GM23338 (cell line): ENCODE measurements around the gene TMEM178A. TPM values are rescaled to one million over a fixed set of nuclear protein-coding genes. Genes with fewer than 3 reads are reported as not detected.

ENCODE experiments used
- ATAC-seq: fragments of 200-7000 bp; cut with Tn5 transposase; 3 replicates; pipeline ENCODE4 v1.9.1; 2020
- DNase-seq: peaks from one replicate; pipeline ENCODE4 v3.0.0-alpha.2; 2015; ENCODE audit warnings: low spot score
- H2AFZ ChIP-seq: fragments of 200-600 bp; sonication (generic); 2 replicates; pipeline ENCODE4 v1.8.0; 2016; ENCODE audit warnings: antibody characterized with exemption, mild to moderate bottlenecking, moderate library complexity
- H3F3A ChIP-seq: fragments of 200-600 bp; sonication (generic); replicated peaks from 2 replicates; pipeline ENCODE4 v1.8.0; 2017; ENCODE audit warnings: antibody characterized with exemption, mixed run types, low read depth
- H3K27ac ChIP-seq: fragments of 200-600 bp; sonication (generic); 2 replicates; pipeline ENCODE4 v1.6.1; 2016; ENCODE audit warnings: low read depth
- H3K27me3 ChIP-seq: fragments of 200-600 bp; sonication (generic); 2 replicates; pipeline ENCODE4 v1.8.0; 2016; ENCODE audit warnings: mild to moderate bottlenecking, mixed run types, moderate library complexity; ENCODE audit not compliant: insufficient read depth
- H3K36me3 ChIP-seq: fragments of 200-600 bp; sonication (generic); 2 replicates; pipeline ENCODE4 v1.8.0; 2016; ENCODE audit warnings: mild to moderate bottlenecking; ENCODE audit not compliant: insufficient read depth
- H3K4me1 ChIP-seq: fragments of 200-600 bp; sonication (generic); 2 replicates; pipeline ENCODE4 v1.8.0; 2016; ENCODE audit warnings: mild to moderate bottlenecking, moderate library complexity; ENCODE audit not compliant: insufficient read depth
- H3K4me2 ChIP-seq: fragments of 200-600 bp; sonication (generic); 2 replicates; pipeline ENCODE4 v1.7.1; 2017; ENCODE audit warnings: mixed run types
- H3K4me3 ChIP-seq: fragments of 200-600 bp; sonication (generic); 2 replicates; pipeline ENCODE4 v1.6.1; 2016; ENCODE audit warnings: mixed run types
- H3K79me2 ChIP-seq: fragments of 200-600 bp; sonication (generic); replicated peaks from 2 replicates; pipeline ENCODE4 v1.8.0; 2017; ENCODE audit warnings: mild to moderate bottlenecking; ENCODE audit not compliant: insufficient read depth
- H3K9me2 ChIP-seq: fragments of 200-600 bp; sonication (generic); 2 replicates; pipeline ENCODE4 v1.8.0; 2017; ENCODE audit not compliant: insufficient read depth
- H4K20me1 ChIP-seq: fragments of 200-600 bp; sonication (generic); replicated peaks from 2 replicates; pipeline ENCODE4 v1.8.0; 2017; ENCODE audit warnings: mild to moderate bottlenecking; ENCODE audit not compliant: insufficient read depth
- H3K27ac Mint-ChIP-seq: 2 replicates; pipeline ENCODE4 v1.8.0; 2020; ENCODE audit warnings: inconsistent platforms, mild to moderate bottlenecking, moderate library complexity, mixed read lengths
- H3K27me3 Mint-ChIP-seq: 3 replicates; pipeline ENCODE4 v1.8.0; 2022; ENCODE audit warnings: low read depth, mild to moderate bottlenecking, moderate library complexity, mixed read lengths, inconsistent platforms; ENCODE audit not compliant: insufficient read depth, poor library complexity
- H3K36me3 Mint-ChIP-seq: 3 replicates; pipeline ENCODE4 v1.8.0; 2021; ENCODE audit warnings: low read depth, mild to moderate bottlenecking, inconsistent platforms, moderate library complexity, mixed read lengths
- H3K4me1 Mint-ChIP-seq: 3 replicates; pipeline ENCODE4 v1.8.0; 2020; ENCODE audit warnings: mild to moderate bottlenecking, inconsistent platforms, mixed read lengths
- H3K4me3 Mint-ChIP-seq: 3 replicates; pipeline ENCODE4 v1.8.0; 2021; ENCODE audit warnings: moderate library complexity, mild to moderate bottlenecking, inconsistent platforms, mixed read lengths
- H3K9me3 Mint-ChIP-seq: 3 replicates; pipeline ENCODE4 v1.8.0; 2020; ENCODE audit warnings: moderate library complexity, mild to moderate bottlenecking, inconsistent platforms, mixed read lengths
- NANOG ChIP-seq: IDR thresholded peaks from 2 replicates; pipeline ENCODE4 v1.6.1; 2016; ENCODE audit warnings: antibody characterized with exemption, borderline replicate concordance
- POLR2AphosphoS5 ChIP-seq: IDR thresholded peaks from 2 replicates; pipeline ENCODE4 v1.6.1; 2016; ENCODE audit warnings: antibody characterized with exemption, low read depth
- REST ChIP-seq: IDR thresholded peaks from one replicate; pipeline ENCODE4 v1.6.1; 2018; ENCODE audit warnings: antibody characterized with exemption; ENCODE audit not compliant: unreplicated experiment
- ZNF114 ChIP-seq: fragments of 250-450 bp; sonication (Bioruptor Pico); IDR thresholded peaks from 2 replicates; pipeline ENCODE4 v1.5.0; 2020; ENCODE audit warnings: mild to moderate bottlenecking, moderate library complexity
- ZNF331 ChIP-seq: fragments of 250-450 bp; sonication (Bioruptor Pico); IDR thresholded peaks from 2 replicates; pipeline ENCODE4 v1.5.0; 2020; ENCODE audit warnings: low read depth, mild to moderate bottlenecking, moderate library complexity
- ZNF462 ChIP-seq: fragments of 250-450 bp; sonication (Bioruptor Pico); IDR thresholded peaks from 2 replicates; pipeline ENCODE4 v1.5.0; 2020; ENCODE audit warnings: mild to moderate bottlenecking, moderate library complexity
- polyA plus RNA-seq: library from polyadenylated mRNA; unstranded; fragments of >200 nt; fragmentation: Nextera tagmentation; extraction: Ambion mirVana; gene quantifications from 2 replicates; pipeline ENCODE4 v1.2.1, GENCODE V29; 2016
- total RNA-seq: library from RNA; depleted of rRNA; stranded (reverse); fragments of >200 nt; shearing (Covaris generic); gene quantifications from 2 replicates; pipeline ENCODE4 v1.2.3, GENCODE V29; 2014

Gene TMEM178A
- total and polyA plus RNA-seq, 2 experiments from 2014 or later: 10.3 to 12.3 TPM

DNA sequence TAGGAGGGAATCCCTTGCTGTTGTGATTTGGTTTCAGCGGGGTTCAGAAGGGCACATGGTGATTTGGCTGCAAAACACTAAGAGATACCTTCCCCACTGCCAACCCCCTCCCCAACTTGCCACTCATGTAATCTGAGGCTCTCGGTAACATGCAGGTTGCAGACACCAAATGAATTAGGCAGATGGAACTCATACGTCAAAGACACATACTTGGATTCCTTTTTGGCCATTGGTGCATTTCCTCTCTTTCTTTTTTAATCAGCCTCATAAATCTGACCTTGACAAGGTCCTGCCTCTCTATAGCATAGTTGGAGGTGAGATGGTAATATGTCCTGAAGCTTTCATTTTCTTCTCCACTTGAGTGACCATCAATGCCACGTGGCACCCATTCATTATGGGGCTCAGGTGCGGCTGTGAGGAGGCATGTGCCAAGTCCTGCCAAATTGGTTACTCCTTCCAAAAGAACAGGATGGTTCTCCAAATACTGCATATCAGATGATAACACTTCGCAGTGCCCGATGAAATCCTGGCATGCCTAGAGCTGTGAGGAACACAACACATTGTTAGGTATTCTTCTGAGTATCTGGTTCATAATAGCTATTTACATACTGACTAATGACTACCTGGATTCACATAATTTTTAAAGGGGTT is 8.3 kb upstream of the TMEM178A start (continued):
- no peak for TF ChIP-seq REST

GRCh38 chr2:39658371-39658770 is 7.3 kb upstream of the TMEM178A start:
- TF ChIP-seq ZNF462 (CRISPR knock-in tag) (no peak), NANOG (no peak), ZNF331 (no peak), POLR2AphosphoS5 (no peak), REST (no peak), ZNF114 (CRISPR knock-in tag) (no peak)
- no peak for DNase-seq
- Histone ChIP-seq H3K79me2 (no peaks in the 10 kb centered on the region), H3K4me2 (no peak overlapping the region), H3K27me3 (no peaks in the 10 kb centered on the region; the same call in 1 of the 2 replicates), H3K27ac (no peak overlapping the region), H2AFZ (no peak overlapping the region), H3F3A (no peaks in the 10 kb centered on the region), H3K4me3 (no peak overlapping the region), H3K4me1 (peaks cover 10% of the 10 kb centered on the region), H3K9me2 (no peaks in the 10 kb centered on the region), H4K20me1 (no peaks in the 10 kb centered on the region), H3K36me3 (no peaks in the 10 kb centered on the region)
- Mint-ChIP-seq H3K9me3 (peaks cover 4% of the 10 kb centered on the region; the same call in 2 of the 3 replicates), H3K27ac (no peak overlapping the region), H3K4me3 (no peak overlapping the region), H3K4me1 (peaks cover 20% of the 10 kb centered on the region), H3K27me3 (peaks cover 4% of the 10 kb centered on the region), H3K36me3 (no peaks in the 10 kb centered on the region)
- no peak for ATAC-seq
